ENCODE data around the gene MYADM. TPM values are rescaled to one million over a fixed set of nuclear protein-coding genes. Genes with fewer than 3 reads are reported as not detected.

MYADM gene
- total RNA-seq, 4 donors from 2014 or later, result 4.5 to 12.6 (median 8.8) TPM

GRCh38 chr19:53872762-53873161, 5.1 kb downstream of the MYADM start:
- no peak for TF ChIP-seq POLR2A (IDR thresholded peaks at IDR 0.05)
- TF ChIP-seq CTCF (IDR thresholded peaks at IDR 0.05 in 4 of 5, conservative IDR thresholded peaks at IDR 0.05 in 1 of 5), result no peak
- ATAC-seq (no peak), DNase-seq (no peak)
- no peaks in the 10 kb centered on the region for H3K36me3 ChIP-seq
- peaks cover 0 to 11% of the 10 kb centered on the region in 2 donors for H3K4me1 ChIP-seq
- in situ Hi-C loops (cut with MboI; ENCODE audit: low sequenced_read_pairs in 4 of 4), result no loop called here
- H3K27me3 ChIP-seq, result peaks cover 0 to 19% (median 13%) of the 10 kb centered on the region in 3 donors
- H3K27ac ChIP-seq, result no peak overlapping the region
- intact Hi-C loops (cut with DNase I; ENCODE audit: low total_unique reads), result no loop called here
- no peaks in the 10 kb centered on the region for H3K9me3 ChIP-seq
- no peak overlapping the region for H3K4me3 ChIP-seq

GRCh38 chr19:53873773-53874605, 6.3 kb downstream of the MYADM start:
- intact Hi-C loops (cut with DNase I; ENCODE audit: low total_unique reads), result no loop called here
- Histone ChIP-seq H3K4me1 (peaks cover 0 to 9% of the 10 kb centered on the region in 2 donors), H3K9me3 (no peaks in the 10 kb centered on the region), H3K4me3 (no peak overlapping the region), H3K36me3 (no peaks in the 10 kb centered on the region), H3K27me3 (peaks cover 3 to 12% (median 11%) of the 10 kb centered on the region in 3 donors), H3K27ac (no peak overlapping the region)
- in situ Hi-C loops (cut with MboI; ENCODE audit: low sequenced_read_pairs in 4 of 4), result no loop called here
- ATAC-seq (no peak), DNase-seq (no peak)
- TF ChIP-seq POLR2A (IDR thresholded peaks at IDR 0.05) (no peak), CTCF (IDR thresholded peaks at IDR 0.05 in 4 of 5, conservative IDR thresholded peaks at IDR 0.05 in 1 of 5) (no peak)

- ATAC-seq, result no peak
- no peaks in the 10 kb centered on the region for H3K36me3 ChIP-seq
Measured at GRCh38 chr19:53874606-53874990, 6.9 kb downstream of the MYADM start.

GRCh38 chr19:53875602-53876325, 8.1 kb downstream of the MYADM start:
- no peaks in the 10 kb centered on the region for H3K4me1 ChIP-seq
- ATAC-seq, result no peak
- intact Hi-C loops (cut with DNase I; ENCODE audit: low total_unique reads) (no loop called here), in situ Hi-C loops (cut with MboI; ENCODE audit: low sequenced_read_pairs in 4 of 4) (no loop called here)
- no peaks in the 10 kb centered on the region for H3K36me3 ChIP-seq
- no peaks in the 10 kb centered on the region for H3K9me3 ChIP-seq
- H3K4me3 ChIP-seq, result no peak overlapping the region
- no peak for TF ChIP-seq POLR2A (IDR thresholded peaks at IDR 0.05)
- no peak for TF ChIP-seq CTCF (IDR thresholded peaks at IDR 0.05 in 4 of 5, conservative IDR thresholded peaks at IDR 0.05 in 1 of 5)
- peaks cover 10 to 17% (median 11%) of the 10 kb centered on the region in 3 donors for H3K27me3 ChIP-seq
- no peak overlapping the region for H3K27ac ChIP-seq
- no peak for DNase-seq

More at GRCh38 chr19:53874606-53874990, 6.9 kb downstream of the MYADM start:
- TF ChIP-seq CTCF (IDR thresholded peaks at IDR 0.05 in 4 of 5, conservative IDR thresholded peaks at IDR 0.05 in 1 of 5), result no peak
- TF ChIP-seq POLR2A (IDR thresholded peaks at IDR 0.05), result no peak
- H3K27me3 ChIP-seq, result peaks cover 7 to 13% (median 12%) of the 10 kb centered on the region in 3 donors
- intact Hi-C loops (cut with DNase I; ENCODE audit: low total_unique reads) (no loop called here), in situ Hi-C loops (cut with MboI; ENCODE audit: low sequenced_read_pairs in 4 of 4) (no loop called here)
- no peak for DNase-seq
- H3K4me3 ChIP-seq, result no peak overlapping the region
- no peaks in the 10 kb centered on the region for H3K9me3 ChIP-seq
- H3K4me1 ChIP-seq, result peaks cover 0 to 4% of the 10 kb centered on the region in 2 donors
- no peak overlapping the region for H3K27ac ChIP-seq
